SU-DHL-6 (cell line): Measurements from ENCODE around the gene CKM.

Experiments used
- H2AFZ ChIP-seq: fragments of 200-600 bp; sonication (generic); 2 replicates; pipeline ENCODE4 v1.6.1; 2014; ENCODE audit warnings: low read depth, mild to moderate bottlenecking, moderate library complexity, mixed read lengths, antibody characterized with exemption, low read length; ENCODE audit not compliant: severe bottlenecking
- H3F3A ChIP-seq: fragments of 200-600 bp; shearing (Covaris generic); 2 replicates; pipeline ENCODE4 v1.6.0; 2016; ENCODE audit warnings: antibody characterized with exemption, mild to moderate bottlenecking; ENCODE audit not compliant: insufficient read depth
- H3K27ac ChIP-seq: fragments of 200-600 bp; sonication (generic); 2 replicates; pipeline ENCODE4 v1.5.1; 2016; ENCODE audit warnings: low read depth, mild to moderate bottlenecking, low read length, moderate library complexity, mixed read lengths
- H3K27me3 ChIP-seq: fragments of 200-600 bp; sonication (generic), shearing (Covaris generic); 2 replicates; pipeline ENCODE4 v1.6.0; 2014; ENCODE audit warnings: mild to moderate bottlenecking, low read length
- H3K36me3 ChIP-seq: fragments of 200-600 bp; sonication (generic); 2 replicates; pipeline ENCODE4 v1.6.1; 2014; ENCODE audit warnings: mild to moderate bottlenecking, low read length, mixed read lengths
- H3K4me2 ChIP-seq: fragments of 300-600, 200-600 bp; shearing (Covaris generic), sonication (generic); 2 replicates; pipeline ENCODE4 v1.6.0; 2014; ENCODE audit warnings: low read length, low read depth, mild to moderate bottlenecking; ENCODE audit not compliant: poor library complexity, severe bottlenecking
- H3K4me3 ChIP-seq: fragments of 200-600 bp; sonication (generic); 2 replicates; pipeline ENCODE4 v1.5.1; 2014; ENCODE audit warnings: antibody characterized with exemption, low read length, mild to moderate bottlenecking, mixed read lengths; ENCODE audit not compliant: insufficient read depth, poor library complexity, severe bottlenecking
- H3K79me2 ChIP-seq: fragments of 200-600 bp; sonication (generic); 2 replicates; pipeline ENCODE4 v1.6.1; 2014; ENCODE audit warnings: mild to moderate bottlenecking, low read length, moderate library complexity; ENCODE audit not compliant: insufficient read depth
- H3K9ac ChIP-seq: fragments of 200-600 bp; sonication (generic); 2 replicates; pipeline ENCODE4 v1.7.0; 2014; ENCODE audit warnings: mild to moderate bottlenecking, low read length
- H3K9me2 ChIP-seq: fragments of 200-600 bp; sonication (generic); replicated peaks from 2 replicates; pipeline ENCODE4 v1.6.1; 2014; ENCODE audit warnings: low read length; ENCODE audit not compliant: insufficient read depth
- H3K9me3 ChIP-seq: fragments of 200-600 bp; sonication (generic); 2 replicates; pipeline ENCODE4 v1.6.1; 2014; ENCODE audit warnings: low read length, mixed read lengths; ENCODE audit not compliant: insufficient read depth
- H4K20me1 ChIP-seq: fragments of 200-600 bp; sonication (generic); 2 replicates; pipeline ENCODE4 v1.6.1; 2014; ENCODE audit warnings: low read depth, mild to moderate bottlenecking, antibody characterized with exemption, low read length, moderate library complexity, mixed read lengths
- CTCF ChIP-seq: fragments of 200-600 bp; sonication (generic); IDR thresholded peaks from one replicate; pipeline ENCODE4 v1.5.1; 2017; ENCODE audit warnings: antibody characterized with exemption, mild to moderate bottlenecking, low read length, moderate library complexity; ENCODE audit not compliant: insufficient read depth, poor library complexity, severe bottlenecking
- EZH2phosphoT487 ChIP-seq: fragments of 200-600 bp; sonication (generic), shearing (Covaris generic); conservative IDR thresholded peaks from 2 replicates; pipeline ENCODE4 v1.6.1; 2018; ENCODE audit warnings: mild to moderate bottlenecking, antibody characterized with exemption, low read length, moderate library complexity, mixed read lengths

CKM gene

DNA sequence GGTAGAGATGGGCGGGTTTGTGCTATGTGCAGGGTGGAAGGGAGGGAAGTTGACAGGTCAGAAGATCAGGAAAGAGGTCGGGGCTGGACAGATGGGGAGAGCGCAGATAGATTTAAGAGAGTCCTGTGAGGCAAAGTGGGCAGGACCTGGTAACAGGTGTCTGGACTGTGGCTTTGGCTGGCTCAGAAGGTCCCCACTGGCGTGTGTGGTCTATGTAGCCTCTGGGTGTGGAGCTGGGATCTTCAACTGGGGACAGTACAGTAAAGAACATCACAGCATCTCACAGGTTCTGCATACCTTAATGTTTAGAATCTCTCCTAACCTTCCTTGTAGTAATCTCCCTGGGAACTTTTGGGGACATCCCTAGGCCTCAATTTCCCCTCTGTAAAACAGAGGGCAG lies 17.7 kb downstream of the CKM start:
- H3K36me3 ChIP-seq: no peaks in the 10 kb centered on the region

GRCh38 chr19:45304141-45304926 lies 18.3 kb downstream of the CKM start:
- H3K79me2 ChIP-seq: no peaks in the 10 kb centered on the region
- no peaks in the 10 kb centered on the region for H3K9me3 ChIP-seq
- no peak overlapping the region for H3K27ac ChIP-seq
- H3K9ac ChIP-seq: no peak overlapping the region
- H4K20me1 ChIP-seq: no peaks in the 10 kb centered on the region
- H3K27me3 ChIP-seq: no peaks in the 10 kb centered on the region
- H3F3A ChIP-seq: no peaks in the 10 kb centered on the region
- H3K4me2 ChIP-seq: no peak overlapping the region
- H2AFZ ChIP-seq: no peak overlapping the region
- H3K4me3 ChIP-seq: no peak overlapping the region
- H3K36me3 ChIP-seq: no peaks in the 10 kb centered on the region
- no peak for TF ChIP-seq CTCF
- TF ChIP-seq EZH2phosphoT487: no peak
- H3K9me2 ChIP-seq: no peaks in the 10 kb centered on the region

More for the DNA sequence above, 17.7 kb downstream of the CKM start:
- Histone ChIP-seq H2AFZ (no peak overlapping the region), H4K20me1 (no peaks in the 10 kb centered on the region), H3K9me2 (no peaks in the 10 kb centered on the region), H3K79me2 (no peaks in the 10 kb centered on the region), H3K9ac (no peak overlapping the region), H3K4me3 (no peak overlapping the region), H3K4me2 (no peak overlapping the region), H3K27ac (no peak overlapping the region), H3F3A (no peaks in the 10 kb centered on the region), H3K27me3 (no peaks in the 10 kb centered on the region), H3K9me3 (no peaks in the 10 kb centered on the region)
- TF ChIP-seq CTCF (no peak), EZH2phosphoT487 (no peak)

DNA sequence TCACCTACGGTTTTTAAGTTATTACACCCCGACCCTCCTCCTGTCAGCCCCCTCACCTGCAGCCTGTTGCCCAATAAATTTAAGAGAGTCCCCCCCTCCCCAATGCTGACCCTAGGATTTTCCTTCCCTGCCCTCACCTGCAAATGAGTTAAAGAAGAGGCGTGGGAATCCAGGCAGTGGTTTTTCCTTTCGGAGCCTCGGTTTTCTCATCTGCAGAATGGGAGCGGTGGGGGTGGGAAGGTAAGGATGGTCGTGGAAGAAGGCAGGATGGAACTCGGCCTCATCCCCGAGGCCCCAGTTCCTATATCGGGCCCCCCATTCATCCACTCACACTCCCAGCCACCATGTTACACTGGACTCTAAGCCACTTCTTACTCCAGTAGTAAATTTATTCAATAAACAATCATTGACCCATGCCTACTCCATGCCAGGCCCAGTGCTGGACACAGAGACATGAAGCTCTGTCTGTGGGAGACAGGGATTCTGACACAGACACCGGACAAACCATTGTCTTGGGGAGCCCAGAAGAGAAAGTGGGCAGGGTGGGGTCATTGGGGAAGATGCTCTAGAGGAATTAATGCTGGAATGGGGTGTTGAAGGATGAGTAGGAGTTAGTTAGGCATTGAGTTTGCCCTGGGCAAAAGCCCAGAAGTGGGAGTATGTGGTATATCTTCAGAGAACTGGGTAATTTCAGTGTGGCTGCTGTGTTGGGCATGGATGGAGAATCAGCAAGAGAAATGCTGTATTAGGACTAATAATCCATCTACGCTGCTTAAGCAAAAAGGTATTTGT lies 19.2 kb downstream of the CKM start:
- Histone ChIP-seq H3K4me2 (no peak overlapping the region), H3K79me2 (no peaks in the 10 kb centered on the region), H3K4me3 (no peak overlapping the region), H2AFZ (no peak overlapping the region), H3K27ac (no peak overlapping the region), H3K9me2 (no peaks in the 10 kb centered on the region), H3K36me3 (no peaks in the 10 kb centered on the region), H3F3A (no peaks in the 10 kb centered on the region), H4K20me1 (no peaks in the 10 kb centered on the region), H3K27me3 (no peaks in the 10 kb centered on the region), H3K9me3 (no peaks in the 10 kb centered on the region), H3K9ac (no peak overlapping the region)
- TF ChIP-seq EZH2phosphoT487 (no peak), CTCF (no peak)
